Activated CD4-positive, alpha-beta T cell treated with anti-CD3 and anti-CD28 coated beads, Interleukin-2, amount 10 ng/mL, durations not matched to agents 7 days and 5 days (primary cell): ENCODE data around the gene FTO. TPM values are rescaled to one million over a fixed set of nuclear protein-coding genes. Genes with fewer than 3 reads are reported as not detected.

Experiments
- CTCF ChIA-PET: fragments of 350-600 bp; sonication (Branson Sonifier 250); formaldehyde crosslinking; loops from one replicate; lab custom pipeline; 2021; ENCODE audit warnings: antibody characterized with exemption; lab: Charles Lee
- POLR2A ChIA-PET: fragments of 350-600 bp; sonication (Branson Sonifier 250); formaldehyde crosslinking; loops from one replicate; lab custom pipeline; 2021; ENCODE audit warnings: antibody characterized with exemption; lab: Charles Lee
- DNase-seq: peaks from one replicate; pipeline ENCODE4 v3.0.0-alpha.2; 2020
- H3K27ac Mint-ChIP-seq: one replicate; pipeline ENCODE4 v1.8.0; 2021; ENCODE audit warnings: mild to moderate bottlenecking, moderate library complexity, mixed read lengths
- H3K27me3 Mint-ChIP-seq: one replicate; pipeline ENCODE4 v1.8.0; 2021; ENCODE audit warnings: mixed read lengths
- H3K36me3 Mint-ChIP-seq: one replicate; pipeline ENCODE4 v1.8.0; 2021; ENCODE audit warnings: low read depth, mixed read lengths
- H3K4me1 Mint-ChIP-seq: one replicate; pipeline ENCODE4 v1.8.0; 2021; ENCODE audit warnings: mixed read lengths
- H3K4me3 Mint-ChIP-seq: one replicate; pipeline ENCODE4 v1.8.0; 2021; ENCODE audit warnings: mild to moderate bottlenecking, moderate library complexity, mixed read lengths
- H3K9me3 Mint-ChIP-seq: one replicate; pipeline ENCODE4 v1.8.0; 2021; ENCODE audit warnings: mixed read lengths
- total RNA-seq, 2 experiments: library from RNA; stranded (reverse); gene quantifications; one replicate each; pipeline ENCODE4 v1.2.3, GENCODE V29; 2021

FTO gene
- total RNA-seq, 2 experiments from 2014 or later = 44.2 to 44.3 TPM

GRCh38 chr16:53848277-53848942 lies 144.5 kb downstream of the FTO start:
- POLR2A ChIA-PET = interaction anchor here (0.5 kb wide), 1 partner anchor 75 kb away, joined by 5 read pairs; no protein-coding TSS in a partner anchor
- H3K4me1 Mint-ChIP-seq = peaks cover 6% of the 10 kb centered on the region

GRCh38 chr16:53848950-53849349 lies 145.0 kb downstream of the FTO start:
- no peaks in the 10 kb centered on the region for H3K27me3 Mint-ChIP-seq
- H3K4me1 Mint-ChIP-seq = peaks cover 6% of the 10 kb centered on the region
- POLR2A ChIA-PET = interaction anchor here (0.5 kb wide), 1 partner anchor 74 kb away, joined by 5 read pairs; no protein-coding TSS in a partner anchor
- H3K9me3 Mint-ChIP-seq = no peaks in the 10 kb centered on the region
- CTCF ChIA-PET = no interaction called here
- no peak for DNase-seq
- H3K4me3 Mint-ChIP-seq = no peak overlapping the region
- H3K27ac Mint-ChIP-seq = no peak overlapping the region
- peaks cover 3% of the 10 kb centered on the region for H3K36me3 Mint-ChIP-seq

More at GRCh38 chr16:53848277-53848942, 144.5 kb downstream of the FTO start:
- CTCF ChIA-PET = interaction anchor here (0.6 kb wide), 1 partner anchor 68 kb away, joined by 3 read pairs; no protein-coding TSS in a partner anchor
- Mint-ChIP-seq H3K36me3 (peaks cover 3% of the 10 kb centered on the region), H3K27me3 (no peaks in the 10 kb centered on the region), H3K9me3 (no peaks in the 10 kb centered on the region), H3K27ac (no peak overlapping the region), H3K4me3 (no peak overlapping the region)
- DNase-seq = no peak

- Mint-ChIP-seq H3K27me3 (no peaks in the 10 kb centered on the region), H3K9me3 (no peaks in the 10 kb centered on the region), H3K4me1 (peaks cover 6% of the 10 kb centered on the region), H3K4me3 (no peak overlapping the region), H3K36me3 (peaks cover 3% of the 10 kb centered on the region), H3K27ac (no peak overlapping the region)
- POLR2A ChIA-PET = no interaction called here
- CTCF ChIA-PET = no interaction called here
- no peak for DNase-seq
Observed at GRCh38 chr16:53849585-53849984, 145.6 kb downstream of the FTO start.

- no peaks in the 10 kb centered on the region for H3K27me3 Mint-ChIP-seq
- no peak overlapping the region for H3K4me3 Mint-ChIP-seq
Observed at GRCh38 chr16:53849994-53850393, 146.0 kb downstream of the FTO start.

GRCh38 chr16:53852678-53853077 lies 148.7 kb downstream of the FTO start:
- CTCF ChIA-PET = no interaction called here
- no peaks in the 10 kb centered on the region for H3K27me3 Mint-ChIP-seq
- H3K4me1 Mint-ChIP-seq = peaks cover 6% of the 10 kb centered on the region
- no peak overlapping the region for H3K27ac Mint-ChIP-seq
- DNase-seq = no peak
- H3K4me3 Mint-ChIP-seq = no peak overlapping the region
- H3K36me3 Mint-ChIP-seq = no peaks in the 10 kb centered on the region
- H3K9me3 Mint-ChIP-seq = no peaks in the 10 kb centered on the region
- POLR2A ChIA-PET = no interaction called here

More at GRCh38 chr16:53849994-53850393, 146.0 kb downstream of the FTO start:
- Mint-ChIP-seq H3K36me3 (peaks cover under 1% of the 10 kb centered on the region), H3K9me3 (no peaks in the 10 kb centered on the region), H3K27ac (no peak overlapping the region), H3K4me1 (peaks cover 6% of the 10 kb centered on the region)
- DNase-seq = no peak
- POLR2A ChIA-PET = no interaction called here
- CTCF ChIA-PET = no interaction called here

GRCh38 chr16:53855056-53855455 lies 151.1 kb downstream of the FTO start:
- Mint-ChIP-seq H3K4me3 (no peak overlapping the region), H3K27me3 (no peaks in the 10 kb centered on the region), H3K27ac (no peak overlapping the region), H3K36me3 (no peaks in the 10 kb centered on the region), H3K9me3 (no peaks in the 10 kb centered on the region), H3K4me1 (no peaks in the 10 kb centered on the region)
- ChIA-PET CTCF (interaction anchor here (0.6 kb wide), 2 partner anchors 1051 to 1199 kb away, joined by 3 to 4 read pairs; no protein-coding TSS in a partner anchor), POLR2A (no interaction called here)
- DNase-seq = no peak

GRCh38 chr16:53855511-53855910 lies 151.6 kb downstream of the FTO start:
- no peak overlapping the region for H3K4me3 Mint-ChIP-seq
- no peaks in the 10 kb centered on the region for H3K4me1 Mint-ChIP-seq
- H3K36me3 Mint-ChIP-seq = peaks cover 2% of the 10 kb centered on the region
- H3K27me3 Mint-ChIP-seq = no peaks in the 10 kb centered on the region
- ChIA-PET CTCF (interaction anchor here (0.6 kb wide), 2 partner anchors 1051 to 1198 kb away, joined by 3 to 4 read pairs; no protein-coding TSS in a partner anchor), POLR2A (no interaction called here)
- no peak for DNase-seq
- H3K27ac Mint-ChIP-seq = no peak overlapping the region
- H3K9me3 Mint-ChIP-seq = no peaks in the 10 kb centered on the region

- POLR2A ChIA-PET = no interaction called here
Observed at GRCh38 chr16:53859995-53860540, 156.1 kb downstream of the FTO start.

GRCh38 chr16:53863861-53864260 lies 159.9 kb downstream of the FTO start:
- Mint-ChIP-seq H3K36me3 (peaks cover 16% of the 10 kb centered on the region), H3K27me3 (no peaks in the 10 kb centered on the region), H3K9me3 (no peaks in the 10 kb centered on the region), H3K4me1 (peaks cover 6% of the 10 kb centered on the region), H3K4me3 (no peak overlapping the region), H3K27ac (no peak overlapping the region)
- ChIA-PET CTCF (no interaction called here), POLR2A (no interaction called here)
- no peak for DNase-seq

More at GRCh38 chr16:53859995-53860540, 156.1 kb downstream of the FTO start:
- CTCF ChIA-PET = no interaction called here
- no peaks in the 10 kb centered on the region for H3K9me3 Mint-ChIP-seq
- H3K4me1 Mint-ChIP-seq = no peaks in the 10 kb centered on the region
- peaks cover 11% of the 10 kb centered on the region for H3K36me3 Mint-ChIP-seq
- H3K27me3 Mint-ChIP-seq = no peaks in the 10 kb centered on the region
- no peak overlapping the region for H3K27ac Mint-ChIP-seq
- no peak for DNase-seq
- H3K4me3 Mint-ChIP-seq = no peak overlapping the region

GRCh38 chr16:53864819-53865493 lies 161.0 kb downstream of the FTO start:
- Mint-ChIP-seq H3K27me3 (no peaks in the 10 kb centered on the region), H3K4me1 (peaks cover 6% of the 10 kb centered on the region), H3K27ac (no peak overlapping the region), H3K36me3 (peaks cover 24% of the 10 kb centered on the region), H3K4me3 (no peak overlapping the region), H3K9me3 (peaks cover 4% of the 10 kb centered on the region)
- CTCF ChIA-PET = no interaction called here
- POLR2A ChIA-PET = no interaction called here
- DNase-seq = no peak

- H3K4me3 Mint-ChIP-seq = no peak overlapping the region
- CTCF ChIA-PET = no interaction called here
- H3K27ac Mint-ChIP-seq = no peak overlapping the region
- DNase-seq = no peak
- POLR2A ChIA-PET = no interaction called here
- H3K27me3 Mint-ChIP-seq = no peaks in the 10 kb centered on the region
- H3K9me3 Mint-ChIP-seq = peaks cover 7% of the 10 kb centered on the region
- peaks cover 6% of the 10 kb centered on the region for H3K4me1 Mint-ChIP-seq
- peaks cover 24% of the 10 kb centered on the region for H3K36me3 Mint-ChIP-seq
Observed at GRCh38 chr16:53865494-53865863, 161.5 kb downstream of the FTO start.

GRCh38 chr16:53866520-53866919 lies 162.6 kb downstream of the FTO start:
- POLR2A ChIA-PET = no interaction called here
- Mint-ChIP-seq H3K27ac (no peak overlapping the region), H3K36me3 (peaks cover 31% of the 10 kb centered on the region), H3K9me3 (peaks cover 15% of the 10 kb centered on the region), H3K4me3 (no peak overlapping the region), H3K27me3 (no peaks in the 10 kb centered on the region), H3K4me1 (peaks cover 6% of the 10 kb centered on the region)
- no peak for DNase-seq
- CTCF ChIA-PET = interaction anchor here (0.7 kb wide), 1 partner anchor 10 kb away, joined by 3 read pairs; no protein-coding TSS in a partner anchor

- CTCF ChIA-PET = no interaction called here
Observed at GRCh38 chr16:53870831-53871230, 166.9 kb downstream of the FTO start.

More at GRCh38 chr16:53870831-53871230, 166.9 kb downstream of the FTO start:
- no peak for DNase-seq
- Mint-ChIP-seq H3K36me3 (peaks cover 35% of the 10 kb centered on the region), H3K4me3 (no peak overlapping the region), H3K9me3 (peaks cover 15% of the 10 kb centered on the region), H3K4me1 (peaks cover 10% of the 10 kb centered on the region), H3K27me3 (no peaks in the 10 kb centered on the region), H3K27ac (no peak overlapping the region)
- POLR2A ChIA-PET = no interaction called here
